Measurements from ENCODE around the gene TMEM209. TPM values are rescaled to one million over a fixed set of nuclear protein-coding genes. Genes with fewer than 3 reads are reported as not detected.
"Not testable (repeated sequence)": the region's sequence is repeated elsewhere in the genome, so short reads cannot be mapped to it uniquely, and the experiment has no call there.

TMEM209 gene
- total RNA-seq, 2 donors from 2014 or later: 7.3 to 8.8 TPM

- no peaks in the 10 kb centered on the region for H3K36me3 ChIP-seq
- no peak for DNase-seq (ENCODE audit: low spot score)
- TF ChIP-seq CTCF (IDR thresholded peaks at IDR 0.05): no peak
- H3K9me3 ChIP-seq: no peaks in the 10 kb centered on the region
- no peaks in the 10 kb centered on the region for H3K27me3 ChIP-seq
- H3K4me1 ChIP-seq: peaks cover 0 to 11% of the 10 kb centered on the region in 2 donors
- H3K27ac ChIP-seq: no peak overlapping the region
- no peak overlapping the region for H3K4me3 ChIP-seq
These were observed 22.8 kb upstream of the TMEM209 start for GRCh38 chr7:130227883-130228575.

GRCh38 chr7:130226333-130226732 is 21.1 kb upstream of the TMEM209 start:
- no peaks in the 10 kb centered on the region for H3K9me3 ChIP-seq
- H3K27ac ChIP-seq: no peak overlapping the region
- no peak overlapping the region for H3K4me3 ChIP-seq
- DNase-seq (ENCODE audit: low spot score): no peak
- TF ChIP-seq CTCF (IDR thresholded peaks at IDR 0.05): no peak
- no peaks in the 10 kb centered on the region for H3K36me3 ChIP-seq
- H3K4me1 ChIP-seq: peaks cover 0 to 11% of the 10 kb centered on the region in 2 donors
- no peaks in the 10 kb centered on the region for H3K27me3 ChIP-seq

GRCh38 chr7:130224923-130225322 is 19.7 kb upstream of the TMEM209 start:
- not testable (repeated sequence) for H3K27ac ChIP-seq; H3K9me3 ChIP-seq; DNase-seq (ENCODE audit: low spot score); H3K4me3 ChIP-seq; H3K36me3 ChIP-seq; H3K27me3 ChIP-seq
- peaks cover 0 to 11% of the 10 kb centered on the region in 2 donors for H3K4me1 ChIP-seq

- Histone ChIP-seq H3K36me3 (no peaks in the 10 kb centered on the region), H3K4me3 (no peak overlapping the region), H3K9me3 (no peaks in the 10 kb centered on the region), H3K4me1 (peaks cover 0 to 11% of the 10 kb centered on the region in 2 donors), H3K27me3 (no peaks in the 10 kb centered on the region), H3K27ac (no peak overlapping the region)
- TF ChIP-seq CTCF (IDR thresholded peaks at IDR 0.05): no peak
- no peak for DNase-seq (ENCODE audit: low spot score)
These were observed 19.0 kb upstream of the TMEM209 start for GRCh38 chr7:130224210-130224609.

- TF ChIP-seq CTCF (IDR thresholded peaks at IDR 0.05): no peak
- H3K36me3 ChIP-seq: no peaks in the 10 kb centered on the region
- H3K4me3 ChIP-seq: no peak overlapping the region
- H3K27me3 ChIP-seq: no peaks in the 10 kb centered on the region
- H3K27ac ChIP-seq: no peak overlapping the region
- no peak for DNase-seq (ENCODE audit: low spot score)
- H3K4me1 ChIP-seq: peaks cover 0 to 8% of the 10 kb centered on the region in 2 donors
- no peaks in the 10 kb centered on the region for H3K9me3 ChIP-seq
These were observed 18.4 kb upstream of the TMEM209 start for GRCh38 chr7:130223646-130224045.

- Histone ChIP-seq H3K36me3 (no peaks in the 10 kb centered on the region), H3K4me3 (no peak overlapping the region), H3K4me1 (no peaks in the 10 kb centered on the region), H3K27ac (no peak overlapping the region), H3K27me3 (no peaks in the 10 kb centered on the region), H3K9me3 (no peaks in the 10 kb centered on the region)
- no peak for TF ChIP-seq CTCF (IDR thresholded peaks at IDR 0.05)
- no peak for DNase-seq (ENCODE audit: low spot score)
These were observed 16.5 kb upstream of the TMEM209 start for GRCh38 chr7:130221746-130222145.

Data from right atrium auricular region (tissue), 2 donors.